Activated CD4-positive, alpha-beta memory T cell treated with anti-CD3 and anti-CD28 coated beads for 36 hours (primary cell): Measurements from ENCODE around the gene PFDN2. TPM values are rescaled to one million over a fixed set of nuclear protein-coding genes. Genes with fewer than 3 reads are reported as not detected.

Source experiments
- CTCF ChIA-PET: fragments of 350-600 bp; sonication (Branson Sonifier 250); formaldehyde crosslinking; loops from one replicate; lab custom pipeline; 2021; ENCODE audit warnings: antibody characterized with exemption, inconsistent platforms; lab: Charles Lee
- POLR2A ChIA-PET: fragments of 350-600 bp; sonication (Branson Sonifier 250); formaldehyde crosslinking; loops from one replicate; lab custom pipeline; 2021; ENCODE audit warnings: antibody characterized with exemption; lab: Charles Lee
- DNase-seq: peaks from one replicate; pipeline ENCODE4 v3.0.0-alpha.2; 2020
- H3K27ac Mint-ChIP-seq: one replicate; pipeline ENCODE4 v1.8.0; 2021; ENCODE audit warnings: mixed read lengths
- H3K27me3 Mint-ChIP-seq: one replicate; pipeline ENCODE4 v1.8.0; 2021; ENCODE audit warnings: mixed read lengths
- H3K36me3 Mint-ChIP-seq: one replicate; pipeline ENCODE4 v1.8.0; 2021; ENCODE audit warnings: mixed read lengths
- H3K4me1 Mint-ChIP-seq: one replicate; pipeline ENCODE4 v1.8.0; 2021; ENCODE audit warnings: low read depth, mixed read lengths
- H3K4me3 Mint-ChIP-seq: one replicate; pipeline ENCODE4 v1.8.0; 2021; ENCODE audit warnings: mild to moderate bottlenecking, mixed read lengths
- H3K9me3 Mint-ChIP-seq: one replicate; pipeline ENCODE4 v1.8.0; 2021; ENCODE audit warnings: mixed read lengths
- intact Hi-C: fragments of 100-400 bp; cut with micrococcal nuclease; formaldehyde crosslinking; loops from one replicate; pipeline ENCODE4 v1.15.1; 2023
- total RNA-seq, 2 experiments: library from RNA; stranded (reverse); gene quantifications; one replicate each; pipeline ENCODE4 v1.2.3, GENCODE V29; 2021

Gene PFDN2
- total RNA-seq, 2 experiments from 2014 or later: 152 to 155 TPM

- CTCF ChIA-PET: interaction anchor here (0.7 to 2.9 kb wide), 8 partner anchors 10 to 147 kb away, joined by 3 to 12 read pairs (median 4); partner anchors contain the start of gene PPOX
- H3K27ac Mint-ChIP-seq: no peak overlapping the region
- no peaks in the 10 kb centered on the region for H3K27me3 Mint-ChIP-seq
- no peaks in the 10 kb centered on the region for H3K9me3 Mint-ChIP-seq
- no peak overlapping the region for H3K4me3 Mint-ChIP-seq
- POLR2A ChIA-PET: no interaction called here
- peaks cover 3% of the 10 kb centered on the region for H3K4me1 Mint-ChIP-seq
- intact Hi-C loops: no loop called here
- H3K36me3 Mint-ChIP-seq: peaks cover 4% of the 10 kb centered on the region
- no peak for DNase-seq
Measured at GRCh38 chr1:161137881-161138280, 20.0 kb upstream of the PFDN2 start.

GRCh38 chr1:161133220-161133740 is 15.4 kb upstream of the PFDN2 start:
- Mint-ChIP-seq H3K27me3 (no peaks in the 10 kb centered on the region), H3K27ac (no peak overlapping the region), H3K36me3 (peaks cover 16% of the 10 kb centered on the region), H3K4me3 (no peak overlapping the region), H3K4me1 (peaks cover 36% of the 10 kb centered on the region), H3K9me3 (no peaks in the 10 kb centered on the region)
- no peak for DNase-seq
- intact Hi-C loops: loop anchor here (5.0 kb wide), 1 partner anchor 296 kb away; no protein-coding TSS in a partner anchor
- ChIA-PET POLR2A (interaction anchor here (0.5 to 2.7 kb wide), 10 partner anchors 20 to 143 kb away, joined by 3 to 16 read pairs (median 4); partner anchors contain the start of genes ARHGAP30, NDUFS2, PPOX and UFC1), CTCF (interaction anchor here (0.7 to 4.3 kb wide), 11 partner anchors 12 to 294 kb away, joined by 3 to 22 read pairs (median 5); partner anchors contain the start of genes ARHGAP30, KLHDC9, PPOX and UFC1)

- ChIA-PET CTCF (interaction anchor here (0.7 to 4.3 kb wide), 13 partner anchors 11 to 294 kb away, joined by 3 to 22 read pairs (median 4); partner anchors contain the start of genes ARHGAP30, KLHDC9, PPOX and TOMM40L), POLR2A (interaction anchor here (0.5 to 2.7 kb wide), 9 partner anchors 21 to 143 kb away, joined by 3 to 16 read pairs (median 4); partner anchors contain the start of genes NDUFS2, PPOX and UFC1)
- peak; percentile 96 for DNase-seq
- H3K4me3 Mint-ChIP-seq: no peak within 1 kb of the TSS
- no peaks in the 10 kb centered on the region for H3K9me3 Mint-ChIP-seq
- intact Hi-C loops: loop anchor here (1.0 to 5.0 kb wide), 5 partner anchors 13 to 295 kb away; partner anchors contain the start of genes UFC1 and USF1
- no peaks in the 10 kb centered on the region for H3K27me3 Mint-ChIP-seq
- H3K4me1 Mint-ChIP-seq: peaks cover 43% of the 10 kb centered on the region
- H3K27ac Mint-ChIP-seq: no peak within 1 kb of the TSS
- H3K36me3 Mint-ChIP-seq: peaks cover 23% of the 10 kb centered on the region
Measured at GRCh38 chr1:161132410-161133219, 14.8 kb upstream of the PFDN2 start, which contains the start of gene DEDD. TSS of gene DEDD (minus strand) at chr1:161132667. CDS start at chr1:161124462, 8,205 bp downstream.

GRCh38 chr1:161131523-161132409 is 13.9 kb upstream of the PFDN2 start:
- intact Hi-C loops: loop anchor here (1.0 to 5.0 kb wide), 5 partner anchors 12 to 294 kb away; partner anchors contain the start of genes UFC1 and USF1
- Mint-ChIP-seq H3K27ac (no peak overlapping the region), H3K4me1 (peaks cover 49% of the 10 kb centered on the region), H3K36me3 (peaks cover 29% of the 10 kb centered on the region), H3K27me3 (no peaks in the 10 kb centered on the region), H3K4me3 (no peak overlapping the region), H3K9me3 (no peaks in the 10 kb centered on the region)
- ChIA-PET POLR2A (interaction anchor here (0.8 to 2.7 kb wide), 8 partner anchors 22 to 91 kb away, joined by 3 to 16 read pairs (median 4); partner anchors contain the start of genes NDUFS2, PPOX and UFC1), CTCF (interaction anchor here (0.8 to 4.3 kb wide), 8 partner anchors 32 to 134 kb away, joined by 3 to 22 read pairs (median 6); partner anchors contain the start of genes ARHGAP30, KLHDC9, PPOX and TOMM40L)
- DNase-seq: peak; percentile 25

GRCh38 chr1:161130266-161130665 is 12.4 kb upstream of the PFDN2 start:
- Mint-ChIP-seq H3K4me3 (no peak overlapping the region), H3K4me1 (peaks cover 54% of the 10 kb centered on the region), H3K27ac (peak overlapping the region; percentile 44), H3K36me3 (peaks cover 40% of the 10 kb centered on the region), H3K9me3 (no peaks in the 10 kb centered on the region), H3K27me3 (no peaks in the 10 kb centered on the region)
- intact Hi-C loops: loop anchor here (5.0 kb wide), 1 partner anchor 293 kb away; no protein-coding TSS in a partner anchor
- no peak for DNase-seq
- CTCF ChIA-PET: no interaction called here
- POLR2A ChIA-PET: no interaction called here

- CTCF ChIA-PET: interaction anchor here (1.2 kb wide), 1 partner anchor 9 kb away, joined by 4 read pairs; no protein-coding TSS in a partner anchor
- no peaks in the 10 kb centered on the region for H3K9me3 Mint-ChIP-seq
Measured at GRCh38 chr1:161128591-161129420, 11.0 kb upstream of the PFDN2 start.

GRCh38 chr1:161127649-161128048 is 9.8 kb upstream of the PFDN2 start:
- H3K36me3 Mint-ChIP-seq: peaks cover 53% of the 10 kb centered on the region
- ChIA-PET CTCF (interaction anchor here (0.8 to 1.2 kb wide), 3 partner anchors 10 to 30 kb away, joined by 3 to 4 read pairs (median 4); partner anchors contain the start of genes NIT1 and PFDN2), POLR2A (interaction anchor here (1.0 to 1.1 kb wide), 2 partner anchors 9 to 10 kb away, joined by 4 to 5 read pairs; partner anchors contain the start of genes NIT1 and PFDN2)
- DNase-seq: no peak
- no peak overlapping the region for H3K27ac Mint-ChIP-seq
- intact Hi-C loops: no loop called here
- no peaks in the 10 kb centered on the region for H3K27me3 Mint-ChIP-seq
- H3K4me3 Mint-ChIP-seq: no peak overlapping the region
- no peaks in the 10 kb centered on the region for H3K9me3 Mint-ChIP-seq
- peaks cover 50% of the 10 kb centered on the region for H3K4me1 Mint-ChIP-seq

More at GRCh38 chr1:161128591-161129420, 11.0 kb upstream of the PFDN2 start:
- H3K27me3 Mint-ChIP-seq: no peaks in the 10 kb centered on the region
- H3K36me3 Mint-ChIP-seq: peaks cover 46% of the 10 kb centered on the region
- no peak overlapping the region for H3K27ac Mint-ChIP-seq
- intact Hi-C loops: no loop called here
- H3K4me3 Mint-ChIP-seq: no peak overlapping the region
- DNase-seq: no peak
- POLR2A ChIA-PET: interaction anchor here (1.1 kb wide), 1 partner anchor 12 kb away, joined by 5 read pairs; no protein-coding TSS in a partner anchor
- H3K4me1 Mint-ChIP-seq: peaks cover 50% of the 10 kb centered on the region

GRCh38 chr1:161122967-161123366 is 5.1 kb upstream of the PFDN2 start:
- peak overlapping the region; percentile 48 for H3K27ac Mint-ChIP-seq
- H3K27me3 Mint-ChIP-seq: no peaks in the 10 kb centered on the region
- H3K36me3 Mint-ChIP-seq: peaks cover 61% of the 10 kb centered on the region
- H3K4me1 Mint-ChIP-seq: peaks cover 41% of the 10 kb centered on the region
- ChIA-PET POLR2A (no interaction called here), CTCF (no interaction called here)
- no peak overlapping the region for H3K4me3 Mint-ChIP-seq
- no peaks in the 10 kb centered on the region for H3K9me3 Mint-ChIP-seq
- no peak for DNase-seq
- intact Hi-C loops: no loop called here

- no peaks in the 10 kb centered on the region for H3K9me3 Mint-ChIP-seq
- no peak overlapping the region for H3K4me3 Mint-ChIP-seq
- CTCF ChIA-PET: interaction anchor here (1.0 to 1.5 kb wide), 4 partner anchors 11 to 44 kb away, joined by 3 to 4 read pairs (median 3); partner anchors contain the start of genes DEDD and PPOX
- intact Hi-C loops: no loop called here
- no peak for DNase-seq
- peaks cover 35% of the 10 kb centered on the region for H3K4me1 Mint-ChIP-seq
- no peaks in the 10 kb centered on the region for H3K27me3 Mint-ChIP-seq
- H3K36me3 Mint-ChIP-seq: peaks cover 56% of the 10 kb centered on the region
- H3K27ac Mint-ChIP-seq: peak overlapping the region; percentile 64
- POLR2A ChIA-PET: interaction anchor here (1.3 kb wide), 1 partner anchor 36 kb away, joined by 3 read pairs; no protein-coding TSS in a partner anchor
Measured at GRCh38 chr1:161121834-161122233, 4.0 kb upstream of the PFDN2 start.
